Measurements from ENCODE around the gene RAB1B.

DNA sequence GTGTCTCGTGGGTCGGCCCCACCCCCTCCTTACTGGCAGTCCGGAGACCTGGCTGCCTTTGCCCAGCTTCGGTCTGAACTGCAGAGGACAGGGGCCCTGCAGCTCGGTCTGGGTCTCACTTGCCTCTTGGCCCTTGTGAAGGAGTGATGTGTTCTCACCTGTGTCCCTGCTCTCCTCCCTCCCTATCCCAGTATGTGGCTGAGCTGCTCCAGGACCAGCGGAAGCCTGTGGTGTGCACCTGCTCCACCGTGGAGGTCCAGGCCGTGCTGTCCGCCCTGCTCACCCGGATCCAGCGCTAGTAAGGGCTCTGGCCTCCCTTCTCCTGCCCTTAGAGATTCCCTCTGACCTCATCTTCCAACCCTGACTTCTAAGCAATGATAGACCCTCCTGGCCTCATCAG, 35.7 kb upstream of the RAB1B start:
- no peak for TF ChIP-seq CTCF (IDR thresholded peaks at IDR 0.05)
- TF ChIP-seq POLR2A (IDR thresholded peaks at IDR 0.05): no peak
- TF ChIP-seq EP300 (IDR thresholded peaks at IDR 0.05): no peak
